GM18526 (cell line): ENCODE data around the gene IKZF2.

ENCODE experiments used
- POLR2A ChIP-seq: IDR thresholded peaks from 3 replicates; pipeline ENCODE4 v1.6.1; 2011; ENCODE audit not compliant: insufficient read length; ENCODE audit errors: extremely low read depth

Gene IKZF2

GRCh38 chr2:213013979-213014378 is 137.4 kb downstream of the IKZF2 start:
- TF ChIP-seq POLR2A, result no peak

GRCh38 chr2:213011505-213011904 is 139.9 kb downstream of the IKZF2 start:
- no peak for TF ChIP-seq POLR2A

- no peak for TF ChIP-seq POLR2A
These were observed 141.2 kb downstream of the IKZF2 start for GRCh38 chr2:213010106-213010779.

GRCh38 chr2:213007290-213007838 is 144.0 kb downstream of the IKZF2 start:
- no peak for TF ChIP-seq POLR2A

GRCh38 chr2:213004197-213004821 is 147.1 kb downstream of the IKZF2 start:
- TF ChIP-seq POLR2A, result no peak

GRCh38 chr2:213002383-213002782 is 149.0 kb downstream of the IKZF2 start:
- no peak for TF ChIP-seq POLR2A

- TF ChIP-seq POLR2A, result no peak
These were observed 150.0 kb downstream of the IKZF2 start for GRCh38 chr2:213001297-213001910.

GRCh38 chr2:212998626-212999359 is 152.6 kb downstream of the IKZF2 start:
- TF ChIP-seq POLR2A, result no peak

- no peak for TF ChIP-seq POLR2A
These were observed 153.8 kb downstream of the IKZF2 start for GRCh38 chr2:212997526-212998020.

GRCh38 chr2:212995920-212996319 is 155.5 kb downstream of the IKZF2 start:
- no peak for TF ChIP-seq POLR2A

GRCh38 chr2:212994976-212995375 is 156.4 kb downstream of the IKZF2 start:
- no peak for TF ChIP-seq POLR2A

GRCh38 chr2:212991120-212991519 is 160.3 kb downstream of the IKZF2 start:
- no peak for TF ChIP-seq POLR2A

- no peak for TF ChIP-seq POLR2A
These were observed 160.7 kb downstream of the IKZF2 start for GRCh38 chr2:212990697-212991096.

- no peak for TF ChIP-seq POLR2A
These were observed 163.9 kb downstream of the IKZF2 start for GRCh38 chr2:212987492-212987891.

GRCh38 chr2:212984129-212984528 is 167.3 kb downstream of the IKZF2 start:
- no peak for TF ChIP-seq POLR2A
